Activated T-helper 1 cell treated with Interleukin-2 at 50 U/mL for 16 hours (primary cell): ENCODE results near the gene GATAD2A.
"Not testable (repeated sequence)": the region's sequence is repeated elsewhere in the genome, so short reads cannot be mapped to it uniquely, and the experiment has no call there.

Experiments
- DNase-seq: peaks from one replicate; pipeline ENCODE4 v3.0.0-alpha.2; 2020; ENCODE audit warnings: low read depth

Gene GATAD2A

DNA sequence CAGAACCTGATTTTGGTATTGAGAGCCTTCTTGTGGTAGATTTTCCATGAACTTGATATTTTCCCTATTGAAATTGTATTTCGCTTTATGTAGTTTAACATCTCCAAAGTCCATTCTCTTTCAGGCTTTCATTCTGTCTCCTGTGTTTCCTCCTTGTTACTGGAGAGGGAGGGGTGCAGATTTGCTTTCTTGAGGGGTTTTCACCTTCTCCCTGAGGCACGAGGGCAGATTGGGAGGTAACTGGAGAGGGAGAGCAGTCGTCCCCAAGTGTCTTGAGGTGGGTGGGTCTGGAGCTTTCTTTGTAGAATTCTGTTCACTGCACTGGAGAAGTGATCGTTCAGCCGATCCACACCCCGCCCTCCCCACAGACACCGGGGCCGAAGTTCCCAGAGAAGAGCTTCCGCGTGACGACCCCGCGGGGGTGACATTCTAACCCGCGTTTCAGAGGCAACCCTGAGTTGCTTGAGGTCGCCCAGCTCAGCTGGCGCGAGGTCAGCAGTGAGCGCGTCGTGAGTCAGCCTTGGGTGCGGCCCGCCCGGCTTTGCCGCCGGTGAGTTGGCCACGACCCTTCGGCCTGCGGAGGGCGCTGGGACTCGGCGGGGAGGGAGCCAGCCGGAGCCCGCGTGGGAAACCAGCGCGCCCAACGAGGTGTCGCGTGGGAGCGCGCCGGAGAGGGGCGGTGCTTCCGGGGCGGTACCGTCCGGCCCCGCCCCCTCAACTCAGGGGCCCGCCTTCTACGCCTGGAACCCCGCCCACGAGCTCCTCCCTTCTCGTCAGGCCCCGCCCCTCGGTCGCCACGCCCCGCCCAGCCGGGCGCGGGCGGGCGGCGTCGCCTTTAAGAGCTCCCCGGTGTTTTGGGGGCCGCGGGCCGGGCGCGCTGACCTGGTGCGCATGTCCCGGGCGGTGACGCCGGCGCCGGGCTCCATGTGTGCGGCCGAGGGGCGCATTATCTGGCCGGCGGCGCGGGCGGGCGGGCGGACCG is at the start of gene GATAD2A:
Gene GATAD2A (plus strand): TSS at position 797 of the 982 bp plus-strand sequence. CDS start 59,671 bp downstream, outside the sequence.
- DNase-seq, result peak; percentile 89

DNA sequence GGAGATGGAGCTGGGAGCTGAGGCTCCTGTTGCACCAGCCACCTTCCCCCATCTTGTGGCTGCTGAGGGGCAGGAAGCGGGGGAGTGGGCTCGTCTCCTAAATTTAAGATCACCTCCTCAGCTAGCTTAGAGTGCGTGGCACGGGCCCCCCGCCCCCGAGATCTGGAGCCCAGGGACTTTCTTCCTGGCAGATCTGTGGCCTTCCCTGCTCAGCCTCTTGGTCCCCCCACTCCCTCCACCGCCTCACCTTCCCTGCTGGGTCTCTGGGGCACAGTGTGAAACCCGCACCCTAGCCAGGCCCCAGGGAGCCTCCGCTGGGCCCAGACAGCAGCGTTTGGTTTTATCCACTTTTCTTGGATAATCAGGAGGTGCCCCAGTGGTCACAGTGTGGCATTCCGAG is 49.0 kb upstream of the GATAD2A start:
- DNase-seq, result no peak

GRCh38 chr19:19356901-19357566 is 48.4 kb upstream of the GATAD2A start:
- no peak for DNase-seq

DNA sequence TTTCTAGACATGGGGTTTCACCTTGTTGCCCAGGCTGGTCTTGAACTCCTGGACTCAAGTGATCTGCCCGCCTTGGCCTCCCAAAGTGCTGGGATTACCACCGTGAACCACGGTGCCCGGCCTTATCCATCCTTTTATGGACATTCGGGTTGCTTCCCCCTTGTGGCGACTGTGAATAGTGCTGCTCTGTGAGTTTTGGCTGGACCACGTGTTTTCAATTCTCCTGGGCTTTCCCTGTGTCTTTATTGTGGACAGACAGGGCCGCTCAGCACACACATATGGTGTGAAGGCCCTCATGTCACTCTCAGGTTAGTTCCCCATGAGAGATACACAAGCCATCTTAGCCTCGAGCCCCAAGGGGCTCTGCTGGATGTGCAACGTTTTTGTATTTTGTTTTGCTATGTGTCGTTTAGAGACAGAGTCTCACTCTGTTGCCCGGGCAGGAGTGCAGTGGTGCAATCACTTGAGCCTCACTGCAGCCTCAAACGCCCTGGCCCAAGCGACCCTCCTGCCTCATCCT is 44.3 kb upstream of the GATAD2A start:
- DNase-seq, result peak; percentile 39

DNA sequence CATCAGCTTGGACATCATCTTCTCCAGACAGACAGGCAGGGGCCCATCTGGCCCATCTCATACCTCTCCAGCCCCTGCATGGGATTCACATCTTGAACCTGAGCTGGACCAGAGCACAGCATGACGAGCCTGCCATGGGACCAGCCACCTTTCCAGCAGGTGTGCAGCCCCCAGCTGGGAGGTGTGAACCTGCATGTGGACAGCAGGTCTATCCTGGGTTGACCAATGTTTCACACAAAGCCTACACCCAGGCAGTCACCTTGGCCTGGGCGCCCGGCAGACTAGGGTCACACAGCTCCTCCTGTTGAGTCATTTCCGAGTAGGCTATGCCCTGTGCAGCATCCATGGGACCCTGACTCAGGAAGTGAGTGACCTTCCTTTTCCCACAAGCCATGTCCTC is 43.4 kb upstream of the GATAD2A start:
- no peak for DNase-seq

DNA sequence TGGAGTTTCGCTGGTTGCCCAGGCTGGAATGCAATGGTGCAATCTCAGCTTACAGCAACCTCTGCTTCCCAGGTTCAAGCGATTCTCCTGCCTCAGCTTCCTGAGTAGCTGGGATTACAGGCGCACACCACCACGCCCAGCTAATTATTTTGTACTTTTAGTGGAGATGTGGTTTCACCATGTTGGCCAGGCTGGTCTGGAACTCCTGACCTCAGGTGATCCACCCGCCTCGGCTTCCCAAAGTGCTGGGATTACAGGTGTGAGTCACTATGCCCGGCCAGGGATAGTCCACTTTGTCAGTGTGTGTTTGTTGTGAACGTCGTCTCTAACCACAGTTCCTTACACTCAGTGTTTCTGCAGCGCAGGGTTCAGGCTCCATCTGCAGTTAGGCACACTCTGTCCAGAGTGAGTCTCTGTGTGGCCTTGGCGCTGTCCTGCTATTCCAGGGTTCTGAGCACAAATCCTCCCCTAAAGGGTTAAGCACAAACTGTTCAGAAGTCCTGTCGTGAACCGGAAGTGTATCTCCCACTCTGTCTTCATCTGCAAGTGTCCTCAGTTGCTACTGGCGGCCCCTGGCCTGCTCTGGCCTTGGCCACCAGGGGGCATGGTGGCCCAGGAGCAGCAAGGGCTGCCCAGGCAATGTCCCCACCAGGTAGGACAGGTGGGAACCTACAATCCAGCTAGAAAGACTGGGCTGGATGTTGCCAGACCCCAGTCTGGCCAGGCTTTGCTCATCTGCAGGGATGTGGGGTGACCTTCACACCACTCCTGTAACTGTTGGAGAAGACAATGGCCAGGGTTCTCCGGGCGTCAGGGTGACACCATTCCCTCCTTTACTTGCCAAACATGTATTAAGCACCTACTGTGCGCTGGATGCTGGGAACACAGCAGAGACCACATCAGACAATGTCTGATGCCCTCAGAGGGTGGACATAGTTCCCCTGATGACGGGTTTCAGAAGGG is 38.8 kb upstream of the GATAD2A start:
- peak; percentile 53 for DNase-seq

GRCh38 chr19:19368087-19368486 is 37.4 kb upstream of the GATAD2A start:
- DNase-seq, result no peak

DNA sequence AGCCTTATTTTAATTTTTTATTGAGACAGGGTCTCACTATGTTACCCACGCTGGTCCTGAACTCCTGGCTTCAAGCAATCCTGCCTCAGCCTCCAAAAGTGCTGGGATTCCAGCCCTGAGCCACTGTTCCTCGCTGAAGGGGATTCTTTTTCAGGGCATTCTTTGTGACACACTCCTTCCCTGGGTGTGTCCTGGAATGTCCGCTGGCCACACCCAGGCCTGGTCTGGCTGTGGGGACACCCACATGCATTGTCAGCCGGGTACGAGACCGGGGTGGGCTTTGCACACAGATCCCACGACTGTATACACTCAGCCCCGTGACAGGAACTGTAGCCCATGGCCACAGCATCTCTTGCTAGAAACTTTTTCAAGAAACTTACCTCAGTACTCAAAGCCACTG is 34.4 kb upstream of the GATAD2A start:
- no peak for DNase-seq

GRCh38 chr19:19372656-19373416 is 32.6 kb upstream of the GATAD2A start:
- DNase-seq, result no peak

- DNase-seq, result no peak
These were observed 25.9 kb upstream of the GATAD2A start for GRCh38 chr19:19379527-19379926.

- not testable (repeated sequence) for DNase-seq
These were observed 25.2 kb upstream of the GATAD2A start for GRCh38 chr19:19380316-19380715.

DNA sequence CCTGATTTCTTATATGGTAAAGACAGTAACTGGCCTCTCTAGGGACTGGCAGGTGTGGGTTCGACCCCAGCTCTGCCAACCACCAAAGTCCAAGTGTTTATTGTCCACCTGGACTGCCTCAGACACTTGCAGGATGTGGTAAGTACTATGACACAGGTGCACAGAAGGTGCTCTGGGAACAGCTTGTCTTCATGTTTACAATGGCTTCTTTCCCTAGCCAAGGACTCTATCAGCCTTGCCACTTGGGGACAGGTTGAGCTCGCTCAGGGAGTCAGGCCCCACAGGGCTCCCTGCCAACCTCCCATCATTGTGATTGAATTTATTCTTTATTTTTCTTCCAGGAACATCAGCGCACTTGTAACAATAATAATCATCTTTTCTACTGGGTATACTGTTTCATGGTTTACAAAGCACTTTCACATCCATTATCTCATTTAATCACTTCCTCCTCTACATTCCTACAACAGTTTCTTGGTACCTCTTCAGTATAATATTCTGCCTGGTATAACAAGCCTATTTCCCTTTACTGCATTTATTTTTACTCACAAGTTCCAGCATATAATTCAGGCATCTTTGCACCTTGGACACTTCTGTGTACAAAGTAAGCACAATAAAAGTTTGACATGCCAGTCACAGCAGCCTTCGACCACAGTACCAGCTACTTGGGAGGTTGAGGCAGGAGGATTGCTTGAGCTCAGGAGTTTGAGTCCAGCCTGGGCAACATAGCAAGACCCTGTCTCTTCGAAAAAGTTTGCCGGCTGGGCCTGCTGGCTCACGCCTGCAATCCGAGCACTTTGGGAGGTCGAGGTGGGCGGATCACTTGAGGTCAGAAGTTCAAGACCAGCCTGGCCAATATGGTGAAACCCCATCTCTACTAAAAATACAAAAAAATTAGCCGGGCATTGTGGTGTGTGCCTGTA is 24.2 kb upstream of the GATAD2A start:
- DNase-seq, result no peak

DNA sequence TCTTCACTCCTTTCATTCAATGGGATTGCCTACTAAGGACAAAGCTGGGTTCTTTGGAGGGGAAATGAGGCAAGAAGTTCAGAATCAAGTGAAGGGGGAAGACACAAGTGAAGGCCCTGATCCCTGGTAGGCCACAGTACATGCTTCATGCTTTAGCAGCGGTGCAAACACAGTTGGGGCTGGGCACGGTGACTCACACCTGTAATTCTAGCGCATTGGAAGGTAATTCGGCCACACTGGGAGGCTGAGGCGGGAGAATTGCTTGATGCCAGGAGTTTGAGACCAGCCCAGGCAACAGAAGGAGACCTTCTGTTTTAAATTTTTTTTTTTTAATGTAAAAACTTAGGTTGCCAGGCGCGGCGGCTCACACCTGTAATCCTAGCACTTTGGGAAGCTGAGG is 23.4 kb upstream of the GATAD2A start:
- no peak for DNase-seq

- no peak for DNase-seq
These were observed 21.0 kb upstream of the GATAD2A start for GRCh38 chr19:19384486-19384885.

DNA sequence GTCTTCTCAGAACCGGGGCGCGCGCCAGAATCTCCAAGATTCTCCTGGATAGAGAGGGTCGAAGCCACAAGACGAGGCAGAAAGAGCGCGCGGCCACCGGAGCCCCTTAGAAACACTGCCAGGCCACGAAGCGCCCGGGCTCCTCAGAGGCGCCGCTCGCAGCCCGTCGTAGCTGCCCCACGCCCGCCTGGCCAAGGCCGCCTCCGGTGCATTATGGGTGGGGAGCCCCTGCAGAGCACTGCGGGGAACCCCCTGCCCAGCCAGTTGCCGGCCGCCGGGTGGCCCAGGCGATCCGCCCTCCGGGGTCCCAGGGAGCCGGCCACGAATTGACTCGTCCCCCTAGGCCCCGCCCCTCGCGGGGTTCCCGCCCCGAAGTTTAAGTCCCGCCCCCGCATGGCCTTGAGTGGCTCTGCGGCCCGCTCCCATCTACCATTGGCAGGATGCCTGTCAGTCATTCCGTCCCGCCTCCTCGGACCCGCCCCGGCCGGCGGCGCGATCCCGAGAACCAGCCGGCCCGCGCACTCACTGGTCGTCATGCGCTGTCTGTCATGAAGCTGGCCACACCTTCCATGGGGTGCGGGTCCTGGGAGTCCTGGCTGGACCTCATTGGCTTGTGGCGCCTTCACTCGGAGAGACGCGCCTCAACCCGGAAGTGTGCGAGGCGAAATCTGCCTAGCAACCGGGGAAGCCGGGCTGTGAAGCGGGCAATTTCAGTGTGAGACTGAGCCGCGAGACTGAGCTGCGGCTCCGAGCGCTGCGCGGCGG is 20.2 kb upstream of the GATAD2A start:
- peak; percentile 99 for DNase-seq

DNA sequence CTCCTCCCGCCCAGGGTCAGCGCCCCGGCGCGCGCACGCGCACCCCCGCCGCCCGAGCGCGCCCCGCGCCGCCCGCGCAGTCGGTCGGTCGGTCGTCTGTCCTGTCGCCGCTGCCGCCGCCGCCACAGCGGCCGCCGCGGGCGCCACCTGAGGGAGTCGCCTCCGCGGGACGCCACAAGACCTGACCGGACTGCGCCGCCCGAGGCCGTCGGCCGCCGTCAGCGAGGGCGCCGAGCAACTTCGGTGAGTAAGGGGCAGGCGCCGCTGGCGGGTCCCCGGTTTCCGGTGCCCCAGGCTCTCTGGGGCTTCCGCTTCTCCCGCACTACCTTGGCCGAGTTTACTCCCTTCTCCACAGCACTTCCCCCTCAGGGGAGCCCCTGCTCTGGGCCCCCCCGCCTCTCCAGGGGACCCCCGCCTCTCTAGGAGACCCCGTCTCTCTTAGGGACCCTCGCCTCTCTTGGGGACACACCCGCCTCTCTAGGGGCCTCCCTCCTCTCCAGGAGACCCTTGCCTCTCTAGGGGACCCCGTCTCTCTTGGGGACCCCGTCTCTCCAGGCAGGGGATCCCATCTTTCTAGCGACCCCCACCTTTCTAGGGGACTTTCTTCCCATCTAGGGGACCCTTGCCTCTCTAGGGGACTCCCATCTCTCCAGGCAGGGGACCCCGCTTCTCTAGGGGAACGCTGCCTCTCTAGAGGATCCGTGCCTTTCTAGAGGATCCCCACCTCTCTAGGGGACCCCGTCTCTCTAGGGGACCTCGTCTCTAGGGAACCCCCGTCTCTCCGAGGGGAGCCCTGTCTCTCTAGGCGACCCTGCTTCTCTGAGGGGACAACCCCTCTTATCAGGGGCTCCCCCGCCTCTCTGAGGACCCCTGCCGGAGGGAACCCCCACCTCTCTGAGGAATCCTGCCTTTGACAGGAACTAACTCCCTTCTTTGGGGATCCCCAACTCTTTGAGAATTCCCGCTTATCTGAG is 19.3 kb upstream of the GATAD2A start:
- DNase-seq, result peak; percentile 55

- DNase-seq, result no peak
These were observed 18.4 kb upstream of the GATAD2A start for GRCh38 chr19:19387108-19387507.
